Stimulated activated CD4-positive, alpha-beta T cell treated with anti-CD3 and anti-CD28 coated beads, Interleukin-12 subunit alpha, Interleukin-12 subunit beta, amount 100 ng/mL, for 24 hours (primary cell): ENCODE data around the gene GTF2A1.

Experiments
- DNase-seq, 2 experiments: peaks; one replicate each; pipeline ENCODE4 v3.0.0-alpha.2; 2020; ENCODE audit warnings: low read depth in 2 of 2

Gene GTF2A1

GRCh38 chr14:81137316-81137715 is 83.4 kb downstream of the GTF2A1 start:
- no peak for DNase-seq

DNA sequence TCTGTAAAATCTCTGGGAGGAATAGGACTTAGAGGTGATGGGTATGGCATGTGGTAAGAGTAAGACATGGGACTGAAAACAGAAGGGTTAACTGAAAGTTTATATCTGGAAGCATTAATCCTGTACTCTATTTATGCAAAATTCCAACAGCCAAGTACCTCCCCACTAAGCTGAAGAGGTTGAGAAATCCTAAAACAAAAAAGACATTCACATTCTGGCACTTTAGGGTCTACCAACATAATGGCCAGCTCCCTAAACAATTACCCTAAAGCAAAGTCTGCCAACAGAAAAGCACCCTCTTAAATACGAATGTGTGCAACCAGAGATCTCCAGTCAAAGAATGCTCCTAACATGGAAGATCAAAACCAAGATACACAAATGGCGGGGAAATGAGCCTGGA is 87.4 kb downstream of the GTF2A1 start:
- DNase-seq, result no peak

DNA sequence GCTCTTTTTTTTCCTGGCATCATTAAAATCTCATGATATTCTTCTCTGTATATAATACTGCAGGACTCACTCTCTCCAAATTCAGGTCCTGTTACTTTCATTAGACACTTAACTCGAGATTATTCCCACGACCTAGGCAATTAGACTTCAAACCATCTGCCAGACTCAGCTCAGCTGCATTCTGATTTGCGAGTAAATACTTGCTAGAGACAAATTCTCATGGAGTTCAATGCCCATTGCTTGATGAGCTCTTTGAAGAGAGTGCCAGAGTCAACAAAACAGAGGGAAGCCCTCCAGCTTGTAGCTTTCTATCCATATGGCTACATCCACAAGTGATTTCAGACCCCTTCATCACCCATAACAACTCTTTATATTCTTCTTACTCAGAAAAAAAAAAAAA is 88.3 kb downstream of the GTF2A1 start:
- no peak for DNase-seq

- no peak for DNase-seq
Measured at GRCh38 chr14:81129242-81129641, 91.5 kb downstream of the GTF2A1 start.

DNA sequence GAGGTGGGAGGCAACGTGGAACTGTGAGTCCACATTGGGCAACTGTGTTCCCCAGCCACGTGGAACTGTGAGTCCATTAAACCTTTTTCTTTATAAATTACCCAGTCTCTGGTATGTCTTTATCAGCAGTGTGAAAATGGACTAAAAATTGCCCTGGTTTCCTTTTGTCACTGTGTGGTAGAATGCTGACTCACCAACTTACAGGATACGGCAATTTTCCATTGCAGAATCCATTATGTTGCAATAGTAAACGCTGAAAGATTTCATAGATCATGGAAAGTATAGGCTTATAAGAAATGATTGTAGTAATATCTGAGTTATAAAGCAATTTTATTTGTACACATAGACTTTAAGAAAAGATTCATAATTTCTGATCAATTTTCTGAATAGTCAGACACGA is 93.0 kb downstream of the GTF2A1 start:
- DNase-seq, result no peak

- DNase-seq, result no peak
Measured at GRCh38 chr14:81125536-81125935, 95.2 kb downstream of the GTF2A1 start.
